ENCODE measurements around the gene SPEF1. TPM values are rescaled to one million over a fixed set of nuclear protein-coding genes. Genes with fewer than 3 reads are reported as not detected.
A peak's percentile ranks its signal among the peaks of the same experiment; 100 is the strongest.

The SPEF1 gene
- total RNA-seq, 1 experiment from 2014 or later: 0.67 TPM

DNA sequence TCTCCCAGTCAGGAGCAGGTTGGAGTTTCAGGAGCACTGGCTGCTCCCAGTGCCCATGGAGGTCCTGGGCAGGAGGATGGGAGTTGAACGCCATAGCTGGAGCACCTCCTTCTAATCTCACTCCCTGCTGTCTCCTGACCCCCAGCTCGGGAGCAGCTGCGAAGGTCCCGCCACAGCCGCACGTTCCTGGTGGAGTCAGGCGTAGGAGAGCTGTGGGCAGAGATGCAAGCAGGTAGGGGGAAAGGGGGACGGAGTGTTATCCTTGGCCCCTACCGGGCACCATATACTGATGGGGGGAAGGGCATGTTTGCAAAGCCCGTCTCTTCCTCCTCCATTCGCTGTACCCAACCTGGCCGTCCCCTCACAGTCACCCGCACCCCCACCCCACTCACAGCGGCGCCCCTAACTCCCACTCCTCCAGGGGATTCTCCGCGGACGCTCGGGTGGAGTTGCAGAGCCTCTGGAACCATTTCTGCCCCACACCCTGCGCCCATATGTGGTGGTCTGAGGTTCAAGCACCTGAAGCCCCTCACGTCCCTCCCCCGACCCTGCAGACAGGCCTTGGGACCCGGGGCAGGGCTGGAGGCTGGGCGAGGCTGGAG is 32.1 kb downstream of the SPEF1 start:
- no peak for DNase-seq (ENCODE audit: low spot score)

DNA sequence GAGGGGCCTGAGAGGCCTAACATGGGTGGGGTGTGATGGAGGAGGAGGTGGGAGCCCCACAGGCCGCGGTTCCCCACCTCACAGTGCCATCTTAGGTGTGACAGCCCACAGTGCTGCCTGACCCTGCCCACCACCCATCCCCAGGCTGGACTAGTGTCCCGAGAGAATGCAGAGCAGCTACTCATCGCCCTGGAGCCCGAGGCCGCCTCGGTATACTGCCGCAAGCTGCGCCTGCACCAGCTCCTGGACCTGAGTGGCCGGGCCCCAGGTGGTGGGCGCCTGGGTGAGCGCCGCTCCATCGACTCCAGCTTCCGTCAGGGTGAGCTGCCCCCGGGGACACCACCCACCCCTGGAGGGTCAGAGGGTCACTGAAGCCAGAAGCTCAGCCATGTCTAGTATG is 33.2 kb downstream of the SPEF1 start:
- DNase-seq (ENCODE audit: low spot score): no peak

DNA sequence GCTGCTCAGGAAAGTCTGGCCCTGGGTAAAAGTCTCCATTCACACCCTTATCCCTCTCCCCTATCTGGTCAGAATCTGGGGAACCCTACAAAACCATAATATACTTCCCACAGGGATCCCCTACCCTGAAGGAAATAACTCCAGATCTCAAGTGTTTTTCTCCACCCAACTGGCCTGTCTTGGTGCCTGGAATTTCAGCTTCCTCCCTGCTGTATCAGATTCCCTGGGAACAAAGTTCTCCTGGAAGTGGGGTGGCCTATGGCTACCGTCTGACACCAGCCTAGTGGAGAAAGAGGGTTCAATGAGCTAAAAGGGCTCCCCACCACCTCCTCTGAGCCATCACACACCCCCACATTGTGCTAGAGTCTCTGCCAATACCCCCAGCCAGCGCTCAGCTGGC is 33.8 kb downstream of the SPEF1 start:
- DNase-seq (ENCODE audit: low spot score): no peak

GRCh38 chr20:3745686-3746173 is 35.5 kb downstream of the SPEF1 start:
- no peak for DNase-seq (ENCODE audit: low spot score)

DNA sequence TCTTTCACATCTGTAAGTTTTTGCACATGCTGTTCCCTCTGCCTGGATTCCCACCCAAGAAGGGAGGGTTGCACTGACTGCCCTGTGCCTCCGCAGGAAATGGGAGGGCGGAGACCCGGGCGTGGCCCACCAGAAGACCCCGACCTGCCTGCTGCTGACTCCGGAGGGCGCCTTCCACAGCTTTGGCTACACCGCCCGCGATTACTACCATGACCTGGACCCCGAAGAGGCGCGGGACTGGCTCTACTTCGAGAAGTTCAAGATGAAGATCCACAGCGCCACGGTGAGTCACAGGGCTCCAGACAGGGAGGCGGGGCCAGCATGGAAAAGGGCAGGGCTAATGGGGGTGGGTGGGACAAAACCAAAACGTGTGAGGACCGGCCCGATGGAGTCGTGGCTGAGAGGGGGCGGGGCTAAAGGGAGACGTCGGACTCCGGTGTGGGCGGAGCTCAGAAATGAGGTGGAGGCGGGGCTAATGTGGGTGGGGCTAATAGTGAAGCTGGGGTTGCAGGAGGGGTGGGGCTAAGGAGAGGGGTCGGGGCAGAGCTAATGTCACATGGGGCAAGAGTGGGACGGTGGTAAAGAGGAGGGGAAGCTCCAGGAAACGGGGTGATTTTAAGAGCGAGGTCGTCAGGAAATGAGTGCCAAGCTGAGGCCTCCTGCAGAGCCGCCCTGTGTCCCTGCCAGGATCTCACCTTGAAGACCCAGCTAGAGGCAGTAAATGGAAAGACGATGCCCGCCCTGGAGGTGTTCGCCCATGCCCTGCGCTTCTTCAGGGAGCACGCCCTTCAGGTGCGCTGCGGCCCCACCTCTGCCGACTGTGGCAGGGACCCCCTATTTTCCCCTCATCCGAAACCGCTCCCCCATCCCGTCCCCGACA is 36.2 kb downstream of the SPEF1 start:
- DNase-seq (ENCODE audit: low spot score): peak; percentile 29

- no peak for DNase-seq (ENCODE audit: low spot score)
Measured at GRCh38 chr20:3744037-3744436, 37.2 kb downstream of the SPEF1 start.

DNA sequence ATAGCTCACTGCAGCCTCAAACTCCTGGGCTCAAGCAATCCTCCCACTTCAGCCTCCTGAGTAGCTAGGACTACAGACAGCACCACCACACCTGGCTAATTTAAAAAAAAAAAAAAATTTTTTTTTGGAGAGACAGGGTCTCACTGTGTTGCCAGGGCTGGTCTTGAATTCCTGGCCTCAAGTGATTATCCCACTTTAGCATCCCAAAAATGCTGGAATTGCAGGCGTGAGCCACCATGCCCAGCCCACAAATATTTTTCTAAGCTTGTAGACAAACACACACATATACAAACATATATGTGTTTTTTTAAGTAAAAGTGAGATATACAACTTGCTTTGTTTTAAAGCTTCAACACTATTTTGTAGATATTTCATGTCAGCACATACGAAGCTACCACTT is 38.0 kb downstream of the SPEF1 start:
- no peak for DNase-seq (ENCODE audit: low spot score)

DNA sequence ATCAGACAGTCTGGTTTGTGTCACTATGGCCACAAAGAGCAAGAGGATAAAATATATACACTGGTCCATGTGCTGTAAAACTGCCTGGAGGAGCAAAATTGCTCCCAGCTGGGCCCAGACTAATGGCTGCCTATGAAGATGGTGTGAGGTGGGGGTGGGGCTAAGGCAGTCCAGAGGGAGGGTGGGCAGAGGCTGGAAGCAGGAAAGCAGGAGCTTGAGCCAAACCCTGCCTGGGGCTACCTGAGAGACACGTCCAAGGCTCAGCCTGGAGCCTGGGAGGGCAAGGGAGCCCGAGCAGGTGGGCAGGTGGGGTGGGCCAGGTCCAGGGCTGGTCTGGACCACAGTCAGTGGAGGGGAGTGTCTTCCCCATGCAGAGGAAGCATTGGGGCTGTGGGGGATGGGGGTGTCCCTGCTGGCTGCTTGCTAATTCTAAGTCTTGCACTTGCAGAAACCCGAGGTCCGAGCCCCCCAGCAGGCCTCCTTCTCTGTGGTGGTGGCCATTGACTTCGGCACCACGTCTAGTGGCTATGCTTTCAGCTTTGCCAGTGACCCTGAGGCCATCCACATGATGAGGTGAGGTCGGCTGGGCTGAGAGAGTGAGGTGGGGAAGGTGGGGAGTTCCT is 39.3 kb downstream of the SPEF1 start:
- no peak for DNase-seq (ENCODE audit: low spot score)

GRCh38 chr20:3740615-3741301 is 40.5 kb downstream of the SPEF1 start:
- DNase-seq (ENCODE audit: low spot score): no peak

- DNase-seq (ENCODE audit: low spot score): no peak
Measured at GRCh38 chr20:3739926-3740451, 41.3 kb downstream of the SPEF1 start.

- no peak for DNase-seq (ENCODE audit: low spot score)
Measured at GRCh38 chr20:3739054-3739925, 42.0 kb downstream of the SPEF1 start.

- no peak for DNase-seq (ENCODE audit: low spot score)
Measured at GRCh38 chr20:3738111-3739053, 42.9 kb downstream of the SPEF1 start.

DNA sequence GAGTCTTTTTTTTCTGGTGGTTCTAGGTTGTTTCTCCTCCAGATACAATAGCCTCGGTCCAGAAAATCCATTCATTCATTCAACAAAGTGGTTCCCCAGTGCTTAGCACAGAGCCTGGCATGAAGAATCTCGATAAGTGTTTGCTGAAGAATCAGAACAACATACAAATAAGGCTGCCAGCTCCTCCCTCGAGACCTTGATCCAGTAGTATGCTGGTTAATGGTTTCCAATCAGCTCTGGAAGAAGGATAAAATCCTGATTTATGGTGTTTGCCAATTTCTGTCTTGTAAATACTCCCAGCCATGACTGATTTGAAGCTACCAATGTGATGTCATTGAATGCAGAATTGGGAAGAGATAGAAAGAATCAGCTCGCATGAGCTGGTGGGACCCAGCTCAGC is 45.5 kb downstream of the SPEF1 start:
- no peak for DNase-seq (ENCODE audit: low spot score)

DNA sequence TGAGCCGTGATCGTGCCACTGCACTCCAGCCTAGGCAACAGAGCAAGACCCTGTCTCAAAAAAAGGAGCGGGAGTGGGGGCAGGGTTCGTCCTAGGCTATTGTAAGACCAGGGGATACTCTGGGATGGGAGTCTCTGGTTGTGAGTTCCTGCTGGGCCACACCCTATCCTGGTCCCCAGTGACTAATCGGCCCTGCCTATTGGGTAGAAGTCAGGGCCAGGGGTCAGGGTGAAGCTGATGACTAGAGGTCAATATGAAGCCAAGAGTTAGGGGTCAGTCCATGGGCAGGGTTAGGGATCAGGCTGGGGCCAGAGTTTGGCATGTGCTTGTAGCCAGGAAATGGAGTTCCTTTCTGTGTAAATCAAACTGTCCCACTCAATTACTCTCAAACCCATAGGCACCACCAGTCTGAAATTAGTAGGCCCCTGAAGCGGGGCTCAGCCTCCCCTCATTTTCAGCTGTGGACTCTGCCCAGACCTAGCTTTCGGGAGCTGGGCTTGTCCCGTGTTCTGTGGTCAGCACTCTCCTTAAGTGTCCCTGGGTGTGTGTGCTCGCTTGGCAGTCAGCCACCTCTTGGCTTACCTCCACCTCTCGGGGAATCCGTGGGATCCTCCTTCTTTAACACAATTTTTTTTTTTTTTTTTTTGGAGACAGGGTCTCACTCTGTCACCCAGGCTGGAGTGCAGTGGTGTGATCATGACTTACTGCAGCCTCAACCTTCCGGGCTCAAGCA is 47.0 kb downstream of the SPEF1 start:
- DNase-seq (ENCODE audit: low spot score): peak; percentile 26

- DNase-seq (ENCODE audit: low spot score): no peak
Measured at GRCh38 chr20:3733119-3733995, 47.9 kb downstream of the SPEF1 start.

- DNase-seq (ENCODE audit: low spot score): no peak
Measured at GRCh38 chr20:3732327-3733118, 48.7 kb downstream of the SPEF1 start, which contains the start of gene HSPA12B. TSS of gene HSPA12B (plus strand) at chr20:3732685. CDS start at chr20:3738675, 5,990 bp downstream.

- DNase-seq (ENCODE audit: low spot score): no peak
Measured at GRCh38 chr20:3731944-3732326, 49.3 kb downstream of the SPEF1 start.
